IPS-NIHi7 (cell line): Measurements from ENCODE around the gene RAN.
A peak's percentile ranks its signal among the peaks of the same experiment; 100 is the strongest.
"Not testable (repeated sequence)": the region's sequence is repeated elsewhere in the genome, so short reads cannot be mapped to it uniquely, and the experiment has no call there.

Experiments
- DNase-seq: peaks from one replicate; pipeline ENCODE4 v3.0.0; 2012; ENCODE audit warnings: mixed read lengths; ENCODE audit errors: extremely low spot score

RAN gene

GRCh38 chr12:130878193-130879185 is 6.6 kb downstream of the RAN start:
- peak; percentile 18 for DNase-seq

- peak; percentile 15 for DNase-seq
These were observed 7.4 kb downstream of the RAN start for GRCh38 chr12:130879212-130879686.

GRCh38 chr12:130879781-130880389 is 8.0 kb downstream of the RAN start:
- no peak for DNase-seq

- no peak for DNase-seq
These were observed 8.6 kb downstream of the RAN start for GRCh38 chr12:130880411-130880885.

GRCh38 chr12:130881046-130881445 is 9.2 kb downstream of the RAN start:
- no peak for DNase-seq

GRCh38 chr12:130881548-130881947 is 9.7 kb downstream of the RAN start:
- DNase-seq: no peak

GRCh38 chr12:130887190-130887589 is 15.3 kb downstream of the RAN start:
- DNase-seq: not testable (repeated sequence)

- DNase-seq: no peak
These were observed 32.2 kb downstream of the RAN start for GRCh38 chr12:130904064-130904463.

GRCh38 chr12:130904936-130905455 is 33.1 kb downstream of the RAN start:
- not testable (repeated sequence) for DNase-seq

GRCh38 chr12:130909111-130909510 is 37.2 kb downstream of the RAN start:
- DNase-seq: no peak

GRCh38 chr12:130911193-130911592 is 39.3 kb downstream of the RAN start:
- no peak for DNase-seq

- DNase-seq: no peak
These were observed 40.1 kb downstream of the RAN start for GRCh38 chr12:130911933-130912332.

GRCh38 chr12:130916241-130916911 is 44.5 kb downstream of the RAN start:
- DNase-seq: peak; percentile 84

GRCh38 chr12:130917607-130918006 is 45.7 kb downstream of the RAN start:
- no peak for DNase-seq

- no peak for DNase-seq
These were observed 47.2 kb downstream of the RAN start for GRCh38 chr12:130919086-130919485.

- no peak for DNase-seq
These were observed 48.3 kb downstream of the RAN start for GRCh38 chr12:130920119-130920703.

GRCh38 chr12:130920723-130921381 is 49.0 kb downstream of the RAN start:
- DNase-seq: no peak

GRCh38 chr12:130922511-130922953 is 50.7 kb downstream of the RAN start:
- no peak for DNase-seq

- no peak for DNase-seq
These were observed 53.2 kb downstream of the RAN start for GRCh38 chr12:130924966-130925665.

- DNase-seq: no peak
These were observed 53.8 kb downstream of the RAN start for GRCh38 chr12:130925666-130926015.
